ENCODE results near the gene ITSN2.
"Not testable (repeated sequence)": the region's sequence is repeated elsewhere in the genome, so short reads cannot be mapped to it uniquely, and the experiment has no call there.

ITSN2 gene

DNA sequence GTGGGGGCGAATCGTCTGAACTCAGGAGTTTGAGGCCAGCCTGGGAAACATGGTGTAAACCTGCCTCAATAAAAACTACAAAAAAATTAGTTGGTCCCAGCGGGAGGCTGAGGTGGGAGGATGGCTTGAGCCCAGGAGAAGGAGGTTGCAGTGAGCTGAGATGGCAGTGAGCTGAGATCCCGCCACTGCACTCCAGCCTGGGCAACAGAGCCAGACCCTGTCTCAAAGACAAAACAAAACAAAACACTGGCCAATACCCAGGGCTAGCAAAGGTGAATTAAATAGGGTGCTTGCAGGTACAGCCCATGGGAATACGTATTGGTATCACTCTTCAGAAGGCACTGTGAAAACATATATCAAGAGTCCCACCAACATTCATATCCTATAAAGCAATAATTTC is 7.0 kb downstream of the ITSN2 start:
- DNase-seq = no peak
- Mint-ChIP-seq H3K27ac (no peak overlapping the region), H3K4me3 (no peak overlapping the region), H3K9me3 (no peaks in the 10 kb centered on the region), H3K36me3 (ENCODE audit: low read depth) (peaks cover 11% of the 10 kb centered on the region), H3K27me3 (no peaks in the 10 kb centered on the region), H3K4me1 (ENCODE audit: low read depth) (peaks cover 73% of the 10 kb centered on the region)

DNA sequence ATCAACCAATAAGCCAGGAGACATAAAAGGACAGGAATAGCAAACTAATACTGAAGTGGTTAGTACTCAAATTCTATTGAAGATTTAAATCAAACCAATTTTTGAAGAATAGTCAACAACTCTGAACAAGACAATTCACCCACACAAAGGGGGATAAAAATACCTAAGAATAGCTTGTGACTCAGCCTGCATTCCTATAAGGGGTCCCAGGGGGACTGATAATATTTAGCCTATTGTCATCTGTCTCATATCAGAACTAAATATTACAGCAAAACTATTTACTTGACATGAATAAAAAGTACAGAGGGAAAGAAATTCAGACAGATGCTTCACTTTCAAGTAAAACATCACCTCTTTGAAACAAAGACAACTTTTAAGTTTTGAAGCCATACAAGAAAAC is 7.7 kb downstream of the ITSN2 start:
- Mint-ChIP-seq H3K4me1 (ENCODE audit: low read depth) (peaks cover 68% of the 10 kb centered on the region), H3K4me3 (no peak overlapping the region), H3K27me3 (no peaks in the 10 kb centered on the region), H3K36me3 (ENCODE audit: low read depth) (peaks cover 8% of the 10 kb centered on the region), H3K9me3 (no peaks in the 10 kb centered on the region), H3K27ac (no peak overlapping the region)
- DNase-seq = no peak

DNA sequence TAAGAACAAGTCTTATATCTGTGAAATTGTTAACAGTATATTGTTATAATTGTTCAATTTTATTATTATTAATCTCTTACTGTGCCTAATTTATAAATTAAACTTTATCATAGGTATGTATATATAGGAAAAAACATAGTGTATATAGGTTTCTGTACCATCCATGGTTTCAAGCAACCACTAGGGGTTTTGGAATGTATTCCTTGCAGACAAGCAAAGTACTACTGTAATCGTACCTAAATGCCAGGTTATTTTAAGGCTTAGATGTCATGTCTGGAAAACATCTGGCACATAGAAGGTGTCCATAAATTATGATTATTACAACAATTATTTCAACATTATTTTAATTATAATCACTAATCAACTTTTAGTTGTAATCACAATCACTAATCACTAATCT is 8.4 kb downstream of the ITSN2 start:
- no peaks in the 10 kb centered on the region for H3K9me3 Mint-ChIP-seq
- H3K36me3 Mint-ChIP-seq (ENCODE audit: low read depth) = peaks cover 5% of the 10 kb centered on the region
- H3K27ac Mint-ChIP-seq = no peak overlapping the region
- no peak for DNase-seq
- H3K4me3 Mint-ChIP-seq = no peak overlapping the region
- H3K27me3 Mint-ChIP-seq = no peaks in the 10 kb centered on the region
- peaks cover 65% of the 10 kb centered on the region for H3K4me1 Mint-ChIP-seq (ENCODE audit: low read depth)

DNA sequence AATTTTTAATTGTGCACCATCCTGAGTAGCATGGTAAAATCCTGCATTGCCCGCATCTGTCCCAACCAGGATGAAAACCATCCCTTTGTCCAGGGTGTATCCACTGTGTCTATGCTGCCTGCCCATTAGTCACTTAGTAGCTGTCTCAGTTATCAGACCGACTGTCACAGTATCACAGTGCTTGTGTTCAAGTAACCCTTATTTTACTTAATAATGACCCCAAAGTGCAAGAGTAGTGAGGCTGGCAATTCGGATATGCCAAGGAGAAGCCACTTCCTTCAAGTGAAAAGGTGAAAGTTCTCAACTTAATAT is 8.8 kb downstream of the ITSN2 start:
- no peak overlapping the region for H3K27ac Mint-ChIP-seq
- peaks cover 63% of the 10 kb centered on the region for H3K4me1 Mint-ChIP-seq (ENCODE audit: low read depth)
- peaks cover 2% of the 10 kb centered on the region for H3K36me3 Mint-ChIP-seq (ENCODE audit: low read depth)
- H3K27me3 Mint-ChIP-seq = no peaks in the 10 kb centered on the region
- DNase-seq = no peak
- H3K9me3 Mint-ChIP-seq = no peaks in the 10 kb centered on the region
- H3K4me3 Mint-ChIP-seq = no peak overlapping the region

DNA sequence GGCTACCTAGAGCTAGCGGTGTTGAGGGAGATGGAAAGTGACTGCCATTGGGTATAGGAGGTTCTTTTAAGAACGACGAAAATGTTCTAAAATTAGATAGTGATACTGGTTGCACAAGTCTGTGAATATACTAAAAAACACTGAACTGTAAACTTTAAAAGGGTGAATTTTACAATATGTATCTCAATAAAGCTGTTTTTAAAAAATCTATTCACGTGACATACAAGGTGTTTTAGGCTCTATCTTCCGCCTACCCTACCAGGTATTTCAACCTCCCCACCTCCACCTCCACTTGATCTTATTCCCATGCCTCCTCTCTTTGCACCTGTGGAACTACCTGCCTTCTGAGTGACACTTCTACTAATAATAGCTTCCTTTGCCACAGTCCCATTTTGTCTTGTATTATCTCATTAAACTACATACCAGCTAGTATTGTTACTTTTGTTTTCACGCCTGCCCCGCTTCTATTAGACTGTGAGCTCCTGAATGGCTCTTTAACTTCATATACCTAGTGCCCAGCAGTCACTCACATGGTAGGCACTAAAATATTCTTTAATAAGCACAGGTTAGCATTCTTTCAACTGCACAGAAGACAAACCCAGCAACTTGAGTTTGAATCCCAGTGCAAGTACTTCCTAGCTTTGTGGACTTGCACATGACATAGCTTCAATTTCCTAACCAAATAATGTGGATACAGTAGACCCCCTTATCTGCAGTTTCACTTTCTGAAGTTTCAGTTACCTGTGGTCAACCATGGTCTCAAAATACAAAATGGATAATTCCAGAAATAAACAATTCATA is 9.3 kb downstream of the ITSN2 start:
- no peaks in the 10 kb centered on the region for H3K36me3 Mint-ChIP-seq (ENCODE audit: low read depth)
- no peak for DNase-seq
- no peak overlapping the region for H3K27ac Mint-ChIP-seq
- H3K27me3 Mint-ChIP-seq = no peaks in the 10 kb centered on the region
- no peak overlapping the region for H3K4me3 Mint-ChIP-seq
- H3K4me1 Mint-ChIP-seq (ENCODE audit: low read depth) = peaks cover 64% of the 10 kb centered on the region
- no peaks in the 10 kb centered on the region for H3K9me3 Mint-ChIP-seq

DNA sequence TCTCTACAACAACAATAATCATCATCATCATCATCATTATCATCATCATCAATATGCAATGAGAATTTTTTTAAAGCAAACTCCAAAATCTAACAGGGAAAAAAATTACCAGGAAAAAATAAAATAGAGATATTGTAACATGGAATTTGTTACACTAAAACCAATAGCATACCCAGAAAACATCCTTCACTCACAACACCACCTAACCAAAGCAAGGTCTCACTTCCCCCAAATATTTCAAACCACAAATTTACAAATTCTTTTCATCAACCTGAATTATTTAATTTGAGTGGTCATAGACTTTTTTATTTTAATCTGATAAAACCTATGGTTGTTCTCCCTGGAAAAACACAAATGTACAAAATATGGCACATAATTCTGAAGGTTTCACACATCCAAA is 11.2 kb downstream of the ITSN2 start:
- Mint-ChIP-seq H3K9me3 (no peaks in the 10 kb centered on the region), H3K27me3 (no peaks in the 10 kb centered on the region), H3K27ac (no peak overlapping the region), H3K4me1 (ENCODE audit: low read depth) (peaks cover 62% of the 10 kb centered on the region), H3K4me3 (no peak overlapping the region), H3K36me3 (ENCODE audit: low read depth) (no peaks in the 10 kb centered on the region)
- no peak for DNase-seq

DNA sequence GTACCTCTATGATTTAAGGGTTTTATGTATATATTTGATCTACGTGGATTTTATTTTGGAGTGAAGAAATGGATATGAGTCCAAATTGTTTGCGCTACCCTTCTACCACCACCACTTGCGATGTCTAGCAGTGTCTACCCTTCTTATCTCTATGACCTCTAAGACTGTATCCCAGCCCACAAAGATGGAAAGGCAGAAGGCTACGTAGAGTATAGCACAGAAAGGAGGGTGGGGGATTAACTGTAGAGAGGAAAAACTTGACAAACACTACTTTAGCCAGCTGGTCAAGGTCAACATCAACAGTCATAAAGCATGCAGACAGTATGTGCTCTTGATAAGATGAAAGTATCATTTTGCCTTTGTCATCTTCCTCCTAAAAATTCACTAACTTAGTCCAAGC is 14.4 kb downstream of the ITSN2 start:
- H3K27me3 Mint-ChIP-seq = no peaks in the 10 kb centered on the region
- H3K36me3 Mint-ChIP-seq (ENCODE audit: low read depth) = no peaks in the 10 kb centered on the region
- no peak overlapping the region for H3K27ac Mint-ChIP-seq
- H3K4me1 Mint-ChIP-seq (ENCODE audit: low read depth) = peaks cover 63% of the 10 kb centered on the region
- DNase-seq = no peak
- H3K4me3 Mint-ChIP-seq = no peak overlapping the region
- no peaks in the 10 kb centered on the region for H3K9me3 Mint-ChIP-seq

DNA sequence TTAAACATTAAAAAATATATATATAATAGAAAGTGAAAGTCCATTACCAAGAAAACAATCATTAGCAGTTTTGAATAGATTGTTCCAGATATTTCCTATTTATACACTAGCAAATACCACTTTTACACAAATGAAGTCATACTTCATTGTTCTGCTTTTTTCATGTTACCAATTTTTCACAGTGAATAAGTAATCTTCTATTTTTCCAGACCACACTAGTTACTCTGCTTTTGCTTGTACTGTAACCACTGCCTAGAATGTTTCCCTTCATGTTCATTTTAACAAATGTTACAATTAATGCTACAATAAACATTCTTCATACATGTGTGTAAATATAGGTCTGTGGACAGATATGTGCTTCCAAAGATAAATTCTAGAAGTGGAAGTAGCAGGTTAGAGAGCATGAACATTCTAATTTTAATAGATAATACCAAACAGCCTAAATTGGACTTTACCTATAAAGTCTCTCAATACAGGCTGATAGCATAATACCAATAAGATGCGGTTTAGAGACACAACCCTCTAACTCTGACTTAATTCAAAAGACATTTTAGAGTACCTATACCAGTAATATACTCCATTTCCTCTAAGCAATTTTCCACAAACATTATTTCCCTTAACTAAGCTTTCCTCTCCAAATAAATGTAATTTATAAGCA is 17.0 kb downstream of the ITSN2 start:
- Mint-ChIP-seq H3K4me1 (ENCODE audit: low read depth) (peaks cover 64% of the 10 kb centered on the region), H3K36me3 (ENCODE audit: low read depth) (peaks cover 2% of the 10 kb centered on the region), H3K27ac (peak overlapping the region; percentile 75), H3K4me3 (no peak overlapping the region), H3K9me3 (no peaks in the 10 kb centered on the region), H3K27me3 (no peaks in the 10 kb centered on the region)
- no peak for DNase-seq

DNA sequence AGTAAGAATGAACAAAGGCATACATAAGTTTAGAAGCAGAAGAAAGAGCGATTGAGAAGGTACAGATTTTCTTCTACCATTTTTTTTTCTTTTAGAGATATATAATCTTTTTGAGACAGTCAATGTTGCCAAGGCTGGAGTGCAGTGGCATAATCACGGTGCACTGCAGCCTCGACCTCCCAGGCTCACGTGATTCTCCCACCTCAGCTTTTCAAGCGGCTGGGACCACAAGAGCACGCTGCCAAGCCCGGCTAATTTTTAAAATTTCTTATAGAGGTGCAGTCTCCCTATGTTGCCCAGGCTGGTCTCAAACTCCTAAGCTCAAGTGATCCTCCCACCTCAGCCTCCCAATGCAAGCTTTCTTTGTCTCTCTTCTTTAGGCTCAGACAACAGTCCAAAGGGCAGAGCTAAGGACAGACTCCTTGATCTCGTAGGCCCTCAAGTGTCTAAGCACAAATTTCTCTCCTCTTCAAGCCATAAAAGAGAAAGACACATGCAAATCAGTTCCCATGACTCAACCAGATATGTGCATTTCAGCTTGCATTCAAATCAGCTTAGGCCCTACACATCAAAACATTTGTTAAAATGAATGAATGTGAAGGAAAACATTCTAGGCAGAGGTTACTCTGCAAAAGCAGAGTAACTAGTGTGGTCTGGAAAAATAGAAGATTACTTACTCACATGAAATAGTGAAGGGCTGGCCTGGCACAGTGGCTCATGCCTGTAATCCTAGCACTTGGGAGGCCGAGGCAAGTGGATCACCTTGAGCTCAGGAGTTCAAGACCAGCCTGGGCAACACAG is 18.0 kb downstream of the ITSN2 start:
- Mint-ChIP-seq H3K27me3 (no peaks in the 10 kb centered on the region), H3K36me3 (ENCODE audit: low read depth) (peaks cover 2% of the 10 kb centered on the region), H3K4me1 (ENCODE audit: low read depth) (peaks cover 72% of the 10 kb centered on the region), H3K9me3 (no peaks in the 10 kb centered on the region), H3K4me3 (no peak overlapping the region), H3K27ac (peak overlapping the region; percentile 73)
- DNase-seq = no peak

DNA sequence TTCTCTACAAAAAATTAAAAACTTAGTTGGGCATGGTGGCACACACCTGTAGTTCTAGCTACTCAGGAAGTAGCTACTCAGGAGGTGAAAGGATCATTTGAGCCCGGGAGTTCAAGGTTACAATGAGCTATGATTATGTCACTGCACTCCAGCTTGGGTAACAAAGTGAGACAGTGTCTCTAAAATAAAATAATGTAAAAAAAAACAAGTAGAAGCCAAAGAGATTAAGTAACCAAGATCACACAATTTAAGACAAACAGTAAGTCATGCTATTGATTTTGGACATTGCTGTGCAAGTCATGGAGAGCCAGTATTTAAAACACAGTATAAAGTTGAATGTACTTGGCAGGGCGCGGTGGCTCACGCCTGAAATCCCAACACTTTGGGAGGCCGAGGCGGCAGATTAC is 20.5 kb downstream of the ITSN2 start:
- no peaks in the 10 kb centered on the region for H3K27me3 Mint-ChIP-seq
- H3K36me3 Mint-ChIP-seq (ENCODE audit: low read depth) = peaks cover 2% of the 10 kb centered on the region
- H3K4me1 Mint-ChIP-seq (ENCODE audit: low read depth) = peaks cover 71% of the 10 kb centered on the region
- H3K4me3 Mint-ChIP-seq = no peak overlapping the region
- no peak for DNase-seq
- H3K9me3 Mint-ChIP-seq = no peaks in the 10 kb centered on the region
- H3K27ac Mint-ChIP-seq = peak overlapping the region; percentile 71

DNA sequence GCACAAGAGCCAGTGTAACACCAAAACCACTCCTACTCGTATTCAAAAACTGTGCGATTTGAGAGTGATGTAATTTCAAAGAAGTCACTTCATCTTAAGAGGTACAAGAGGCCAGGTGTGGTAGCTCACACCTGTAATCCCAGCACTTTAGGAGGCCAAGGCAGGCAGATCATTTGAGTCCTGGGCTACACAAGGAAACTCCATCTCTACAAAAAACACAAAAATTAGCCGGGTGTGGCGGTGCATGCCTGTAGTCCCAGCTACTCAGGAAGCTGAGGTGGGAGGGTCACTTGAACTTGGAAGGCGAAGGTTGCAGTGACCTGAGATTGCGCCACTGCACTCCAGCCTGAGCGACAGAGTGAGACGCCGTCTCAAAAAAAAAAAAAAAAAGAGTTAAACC is 21.2 kb downstream of the ITSN2 start:
- not testable (repeated sequence) for H3K4me3 Mint-ChIP-seq; H3K27ac Mint-ChIP-seq; H3K36me3 Mint-ChIP-seq (ENCODE audit: low read depth); DNase-seq; H3K9me3 Mint-ChIP-seq; H3K27me3 Mint-ChIP-seq
- H3K4me1 Mint-ChIP-seq (ENCODE audit: low read depth) = peaks cover 72% of the 10 kb centered on the region

DNA sequence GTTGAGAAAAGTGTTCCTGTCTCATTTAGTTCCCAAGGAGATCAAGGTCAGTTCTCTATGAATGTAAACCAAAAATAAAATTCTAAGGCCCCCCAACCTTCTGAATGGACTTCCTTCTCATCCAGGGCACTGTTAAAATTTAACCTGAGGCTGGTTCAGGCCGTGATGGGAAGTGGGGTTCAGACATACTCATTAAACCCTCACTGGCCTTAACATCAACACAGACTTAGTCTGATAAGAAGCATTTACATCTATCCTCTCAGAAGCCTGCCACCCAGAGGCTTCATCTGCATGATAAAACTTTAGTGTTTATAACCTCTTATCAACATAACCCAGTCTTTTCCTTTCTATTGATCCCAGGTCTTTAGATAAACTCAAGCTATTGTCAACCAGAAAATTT is 22.4 kb downstream of the ITSN2 start:
- no peaks in the 10 kb centered on the region for H3K27me3 Mint-ChIP-seq
- no peak for DNase-seq
- H3K4me1 Mint-ChIP-seq (ENCODE audit: low read depth) = peaks cover 72% of the 10 kb centered on the region
- H3K4me3 Mint-ChIP-seq = no peak overlapping the region
- no peak overlapping the region for H3K27ac Mint-ChIP-seq
- H3K36me3 Mint-ChIP-seq (ENCODE audit: low read depth) = peaks cover 2% of the 10 kb centered on the region
- no peaks in the 10 kb centered on the region for H3K9me3 Mint-ChIP-seq

DNA sequence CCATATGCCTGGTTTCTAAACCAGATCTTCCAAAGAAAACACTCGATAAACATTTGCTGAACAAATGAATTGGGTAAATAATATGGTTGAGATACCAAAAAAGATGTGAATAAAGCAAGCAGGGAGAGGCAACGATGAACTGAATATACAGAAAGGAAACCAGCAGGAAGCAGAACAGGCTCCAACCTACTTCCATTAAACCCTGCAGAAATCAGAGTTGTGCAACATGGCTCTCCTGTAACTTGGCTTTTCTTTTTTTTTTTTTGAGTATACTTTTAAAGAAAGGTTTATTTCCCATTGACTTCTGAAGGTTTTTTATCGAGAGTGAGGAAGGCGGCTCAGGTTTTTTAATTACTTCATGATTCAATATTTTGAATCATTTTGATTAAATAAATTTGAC is 23.5 kb downstream of the ITSN2 start:
- H3K4me3 Mint-ChIP-seq = no peak overlapping the region
- H3K27ac Mint-ChIP-seq = no peak overlapping the region

DNA sequence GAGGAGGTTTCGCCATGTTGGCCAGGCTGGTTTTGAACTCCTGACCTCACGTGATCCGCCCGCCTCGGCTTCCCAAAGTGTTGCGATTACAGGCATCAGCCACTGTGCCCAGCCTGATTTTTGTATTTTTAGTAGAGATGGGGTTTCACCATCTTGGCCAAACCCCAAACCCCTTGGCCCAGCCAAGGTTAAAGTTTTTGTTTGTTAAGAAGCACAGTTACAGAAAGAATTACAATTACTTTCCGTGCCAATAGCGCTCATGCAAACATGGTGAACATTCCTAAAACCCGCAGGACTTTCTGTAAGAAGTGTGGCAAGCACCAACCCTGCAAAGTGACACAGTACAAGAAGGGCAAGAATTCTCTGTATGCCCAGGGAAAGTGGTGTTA is 26.1 kb downstream of the ITSN2 start:
- H3K27ac Mint-ChIP-seq = no peak overlapping the region
- no peak overlapping the region for H3K4me3 Mint-ChIP-seq
- DNase-seq = no peak
- H3K4me1 Mint-ChIP-seq (ENCODE audit: low read depth) = peaks cover 63% of the 10 kb centered on the region
- no peaks in the 10 kb centered on the region for H3K27me3 Mint-ChIP-seq
- H3K9me3 Mint-ChIP-seq = no peaks in the 10 kb centered on the region
- H3K36me3 Mint-ChIP-seq (ENCODE audit: low read depth) = peaks cover 5% of the 10 kb centered on the region

More for the DNA sequence above, 23.5 kb downstream of the ITSN2 start:
- Mint-ChIP-seq H3K4me1 (ENCODE audit: low read depth) (peaks cover 69% of the 10 kb centered on the region), H3K36me3 (ENCODE audit: low read depth) (peaks cover 2% of the 10 kb centered on the region), H3K9me3 (no peaks in the 10 kb centered on the region), H3K27me3 (no peaks in the 10 kb centered on the region)
- no peak for DNase-seq

Measured in activated T-cell treated with anti-CD3 and anti-CD28 coated beads, Interleukin-2, amount 50 U/mL, for 24 hours (primary cell).